Prostate gland (tissue), 2 donors: Measurements from ENCODE around the gene ZNF423. TPM values are rescaled to one million over a fixed set of nuclear protein-coding genes. Genes with fewer than 3 reads are reported as not detected.

Experiments
- DNase-seq: peaks from one replicate; pipeline ENCODE4 v3.0.0-alpha.2; 2019; ENCODE audit warnings: low spot score
- H3K27ac ChIP-seq, 2 donors: fragments of 200-600 bp; sonication (generic); 2 replicates each; pipeline ENCODE4 v1.5.1; 2017 to 2019
- H3K27me3 ChIP-seq: fragments of 200-600 bp; sonication (generic); replicated peaks from 2 replicates; pipeline ENCODE4 v1.5.1; 2019; ENCODE audit not compliant: insufficient read depth
- H3K36me3 ChIP-seq, 2 donors: fragments of 200-600 bp; sonication (generic); 1 replicate in 1 of 2; 2 replicates in 1 of 2; pipeline versions ENCODE4 v1.5.1 to v1.8.1; 2017 to 2019
- H3K4me1 ChIP-seq: fragments of 200-600 bp; sonication (generic); replicated peaks from 2 replicates; pipeline ENCODE4 v1.5.1; 2019
- H3K4me3 ChIP-seq, 2 donors: fragments of 200-600 bp; sonication (generic); 2 replicates each; pipeline ENCODE4 v1.5.1; 2017 to 2019
- H3K9me3 ChIP-seq: fragments of 200-600 bp; sonication (generic); 2 replicates; pipeline ENCODE4 v1.5.1; 2017
- POLR2A ChIP-seq: fragments of 450-650 bp; IDR thresholded peaks from one replicate; pipeline ENCODE4 v1.6.1; 2016; ENCODE audit warnings: antibody characterized with exemption, mild to moderate bottlenecking
- POLR2AphosphoS5 ChIP-seq: sonication (generic); formaldehyde crosslinking; IDR thresholded peaks from one replicate; pipeline ENCODE4 v1.6.1; 2017; ENCODE audit warnings: antibody characterized with exemption
- WGBS: methylation state at CpG from one replicate; pipeline ENCODE4 v1.1.5; 2018; 5-methylcytosine and 5-hydroxymethylcytosine counted together
- intact Hi-C: fragments of 100-400 bp; cut with DNase I; formaldehyde crosslinking; loops from one replicate; pipeline ENCODE4 v1.14.2; 2022
- total RNA-seq, 2 donors: library from RNA; depleted of rRNA; stranded (reverse); fragments of >200 nt; gene quantifications; one replicate each; pipeline ENCODE4 v1.1.0, GENCODE V29; 2016
- TF ChIP-seq, protein P1 (sequence below), 4 experiments: fragments of 200-600 bp in 2 of 4; fragments of 450-650 bp in 2 of 4; sonication (generic) in 2 of 4; IDR thresholded peaks; 1 replicate in 3 of 4; 2 replicates in 1 of 4; pipeline ENCODE4 v1.5.1; 2016 to 2019; ENCODE audit warnings: antibody characterized with exemption in 4 of 4, mild to moderate bottlenecking in 2 of 4, moderate library complexity in 2 of 4

ZNF423 gene
- total RNA-seq, 2 donors from 2014 or later, result 6.1 to 22.7 TPM

DNA sequence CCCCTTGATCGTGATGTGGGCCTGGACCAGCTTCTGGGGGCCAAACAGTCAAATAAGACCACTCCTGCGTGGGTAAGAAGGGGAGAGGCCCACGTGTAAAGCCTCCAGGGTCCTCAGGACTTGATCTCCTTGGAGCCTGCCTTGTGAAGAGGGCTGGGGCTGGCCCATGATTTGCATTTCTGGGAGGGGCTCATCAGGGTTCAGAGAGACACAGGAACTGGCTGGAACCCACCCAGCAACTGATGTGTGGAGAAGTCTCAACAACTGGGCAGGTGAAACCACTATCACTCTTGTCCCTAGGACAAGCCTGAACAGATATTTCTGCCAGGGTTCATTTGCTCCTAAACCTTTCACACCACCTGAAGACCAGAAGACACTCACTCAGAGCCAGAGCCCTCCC lies 214.7 kb downstream of the ZNF423 start:
- WGBS, result 78% methylated on average over 3 of the region's 3 CpGs
- no peak overlapping the region for H3K4me3 ChIP-seq
- H3K4me1 ChIP-seq, result no peaks in the 10 kb centered on the region
- no peaks in the 10 kb centered on the region for H3K27me3 ChIP-seq
- no peaks in the 10 kb centered on the region for H3K36me3 ChIP-seq
- intact Hi-C loops, result no loop called here
- no peaks in the 10 kb centered on the region for H3K9me3 ChIP-seq
- H3K27ac ChIP-seq, result no peak overlapping the region
- TF ChIP-seq, protein P1, sequence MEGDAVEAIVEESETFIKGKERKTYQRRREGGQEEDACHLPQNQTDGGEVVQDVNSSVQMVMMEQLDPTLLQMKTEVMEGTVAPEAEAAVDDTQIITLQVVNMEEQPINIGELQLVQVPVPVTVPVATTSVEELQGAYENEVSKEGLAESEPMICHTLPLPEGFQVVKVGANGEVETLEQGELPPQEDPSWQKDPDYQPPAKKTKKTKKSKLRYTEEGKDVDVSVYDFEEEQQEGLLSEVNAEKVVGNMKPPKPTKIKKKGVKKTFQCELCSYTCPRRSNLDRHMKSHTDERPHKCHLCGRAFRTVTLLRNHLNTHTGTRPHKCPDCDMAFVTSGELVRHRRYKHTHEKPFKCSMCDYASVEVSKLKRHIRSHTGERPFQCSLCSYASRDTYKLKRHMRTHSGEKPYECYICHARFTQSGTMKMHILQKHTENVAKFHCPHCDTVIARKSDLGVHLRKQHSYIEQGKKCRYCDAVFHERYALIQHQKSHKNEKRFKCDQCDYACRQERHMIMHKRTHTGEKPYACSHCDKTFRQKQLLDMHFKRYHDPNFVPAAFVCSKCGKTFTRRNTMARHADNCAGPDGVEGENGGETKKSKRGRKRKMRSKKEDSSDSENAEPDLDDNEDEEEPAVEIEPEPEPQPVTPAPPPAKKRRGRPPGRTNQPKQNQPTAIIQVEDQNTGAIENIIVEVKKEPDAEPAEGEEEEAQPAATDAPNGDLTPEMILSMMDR (IDR thresholded peaks at IDR 0.05), result no peak
- TF ChIP-seq POLR2AphosphoS5 (no peak), POLR2A (no peak)
- no peak for DNase-seq

DNA sequence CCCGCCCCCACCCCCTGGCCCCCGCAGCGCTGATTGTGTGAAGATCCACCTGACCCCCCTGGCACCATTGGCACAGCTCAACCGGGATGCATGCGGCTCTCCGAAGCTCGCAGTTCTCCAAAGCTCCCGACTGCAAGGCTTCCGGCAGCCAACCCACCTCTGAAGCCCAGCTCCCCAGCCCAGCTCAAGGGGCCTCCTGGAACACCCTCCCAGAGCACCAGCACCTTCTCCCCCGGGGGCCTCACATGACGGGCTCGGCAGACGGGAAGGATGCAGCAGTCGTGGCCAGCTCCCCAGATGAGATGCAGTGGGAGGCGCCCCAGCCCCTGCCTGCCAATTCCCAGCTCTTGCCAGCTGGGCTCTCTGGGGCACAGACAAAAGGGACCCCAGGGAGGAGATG lies 215.3 kb downstream of the ZNF423 start:
- 8% methylated on average over 2 of the region's 15 CpGs for WGBS
- intact Hi-C loops, result no loop called here

DNA sequence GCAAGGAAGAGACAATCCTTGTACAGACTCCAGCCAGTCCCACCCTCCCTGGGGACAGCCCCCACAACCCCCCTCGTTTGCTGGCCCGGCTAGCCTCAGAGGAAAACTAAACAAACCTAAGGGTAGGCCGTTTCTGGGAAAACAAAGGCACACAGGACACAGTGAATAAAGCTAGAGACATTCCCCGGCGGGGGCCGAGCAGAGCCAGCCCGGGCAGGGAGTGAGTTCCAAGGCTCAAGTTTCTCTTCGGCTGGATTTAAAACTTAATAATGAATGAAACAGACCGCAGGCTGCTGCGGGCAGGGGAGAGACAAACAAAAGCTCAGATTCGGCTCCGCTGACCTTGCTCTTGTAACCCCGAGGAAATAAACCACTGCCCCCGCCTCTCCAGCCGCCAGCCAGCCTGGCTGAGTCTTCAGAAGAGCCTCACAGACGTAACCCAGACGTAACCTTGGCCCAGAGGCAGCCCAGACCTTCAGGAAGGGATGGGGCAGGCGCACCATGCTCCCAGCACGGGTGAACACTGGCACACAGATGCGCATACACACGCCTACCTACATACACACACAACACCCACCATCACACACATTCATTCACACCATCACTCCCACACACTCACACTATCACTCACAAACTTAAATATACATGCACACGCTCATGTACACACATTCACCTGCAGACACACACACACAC lies 216.0 kb downstream of the ZNF423 start:
- no peak for DNase-seq
- Histone ChIP-seq H3K4me3 (no peak overlapping the region), H3K9me3 (no peaks in the 10 kb centered on the region), H3K36me3 (no peaks in the 10 kb centered on the region), H3K27ac (no peak overlapping the region), H3K27me3 (no peaks in the 10 kb centered on the region), H3K4me1 (no peaks in the 10 kb centered on the region)
- 16% methylated on average over 22 of the region's 22 CpGs for WGBS
- TF ChIP-seq POLR2AphosphoS5, result no peak
- TF ChIP-seq, protein P1 (IDR thresholded peaks at IDR 0.05), result no peak
- intact Hi-C loops, result no loop called here

More for the DNA sequence above, 215.3 kb downstream of the ZNF423 start:
- DNase-seq, result no peak
- Histone ChIP-seq H3K4me3 (no peak overlapping the region), H3K27me3 (no peaks in the 10 kb centered on the region), H3K36me3 (no peaks in the 10 kb centered on the region), H3K27ac (no peak overlapping the region), H3K4me1 (no peaks in the 10 kb centered on the region), H3K9me3 (no peaks in the 10 kb centered on the region)
- no peak for TF ChIP-seq POLR2AphosphoS5
- TF ChIP-seq, protein P1 (IDR thresholded peaks at IDR 0.05), result no peak
- no peak for TF ChIP-seq POLR2A

DNA sequence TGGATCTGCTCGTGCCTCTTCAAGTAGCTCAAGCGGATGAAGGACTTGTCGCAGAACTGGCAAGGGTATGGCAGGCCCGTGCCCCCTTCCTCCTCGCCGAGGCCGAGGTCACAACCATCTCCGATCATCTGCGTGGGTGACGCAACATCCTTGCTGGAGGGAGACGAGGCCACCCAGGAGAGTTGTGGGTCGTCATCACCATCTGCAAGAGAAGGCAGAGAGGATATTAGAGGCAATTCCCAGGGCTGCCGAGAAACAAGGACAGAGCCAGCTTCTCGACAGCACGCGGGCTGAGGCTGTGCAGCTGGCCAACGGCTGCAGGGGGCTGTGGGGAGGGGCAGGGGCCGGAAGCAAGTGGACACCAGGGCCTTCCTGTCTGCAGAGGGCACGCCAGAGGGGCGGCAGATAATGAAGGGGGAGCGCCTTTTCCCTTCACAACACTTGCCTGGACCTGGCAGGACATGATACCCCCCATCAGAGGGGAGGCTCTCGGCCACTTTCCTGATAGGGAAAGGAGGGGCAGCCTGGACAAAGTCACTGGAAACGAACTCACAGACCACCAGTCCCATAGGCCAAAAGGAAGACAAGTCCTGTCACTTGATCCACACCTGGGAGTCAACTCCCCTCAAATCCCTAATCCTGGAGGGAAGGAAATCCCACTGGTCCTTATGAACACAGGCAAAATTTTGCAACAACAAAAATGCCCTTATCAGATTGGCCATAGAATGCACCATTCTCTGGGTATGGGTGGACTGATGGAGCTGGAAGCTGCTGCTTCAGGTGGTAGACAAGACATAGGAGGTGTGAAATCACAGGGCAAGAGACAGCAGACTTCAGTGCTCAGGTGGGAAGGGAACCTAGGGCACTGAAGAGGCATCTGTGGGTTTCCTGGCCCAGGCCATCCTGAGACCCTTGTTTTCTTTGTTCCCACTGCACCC lies 217.0 kb downstream of the ZNF423 start:
- intact Hi-C loops, result no loop called here
- TF ChIP-seq POLR2AphosphoS5 (no peak), POLR2A (no peak)
- TF ChIP-seq, protein P1 (IDR thresholded peaks at IDR 0.05), result no peak
- no peaks in the 10 kb centered on the region for H3K9me3 ChIP-seq
- H3K36me3 ChIP-seq, result no peaks in the 10 kb centered on the region
- H3K27ac ChIP-seq, result no peak overlapping the region
- H3K4me3 ChIP-seq, result no peak overlapping the region
- DNase-seq, result no peak
- WGBS, result 68% methylated on average over 21 of the region's 23 CpGs
- no peaks in the 10 kb centered on the region for H3K4me1 ChIP-seq
- H3K27me3 ChIP-seq, result no peaks in the 10 kb centered on the region
